GM23338 (cell line): ENCODE results near the gene KLK5.

Experiments
- EZH2 ChIP-seq: fragments of 200-600 bp; sonication (generic); IDR thresholded peaks from one replicate; pipeline ENCODE4 v1.8.0; 2017; ENCODE audit warnings: antibody characterized with exemption, mild to moderate bottlenecking, low read depth; ENCODE audit not compliant: unreplicated experiment
- EZH2phosphoT487 ChIP-seq: fragments of 200-600 bp; sonication (generic); IDR thresholded peaks from one replicate; pipeline ENCODE4 v1.8.1; 2018; ENCODE audit warnings: antibody characterized with exemption; ENCODE audit not compliant: unreplicated experiment
- POLR2AphosphoS5 ChIP-seq: IDR thresholded peaks from 2 replicates; pipeline ENCODE4 v1.6.1; 2016; ENCODE audit warnings: antibody characterized with exemption, low read depth
- STAT1 ChIP-seq: IDR thresholded peaks from one replicate; pipeline ENCODE4 v1.6.1; 2016; ENCODE audit warnings: antibody characterized with exemption; ENCODE audit not compliant: unreplicated experiment
- TF ChIP-seq, protein P1 (sequence below), 2 experiments: fragments of 200-600 bp in 1 of 2; sonication (generic) in 1 of 2; conservative IDR thresholded peaks; 2 replicates each; pipeline versions ENCODE4 v1.5.1 to v1.6.1; 2016 to 2017; ENCODE audit warnings: antibody characterized with exemption in 2 of 2, low read depth in 2 of 2, mild to moderate bottlenecking in 2 of 2, moderate library complexity in 1 of 2
- TF ChIP-seq, protein P2 (sequence below): IDR thresholded peaks from 2 replicates; pipeline ENCODE4 v1.6.1; 2016; ENCODE audit warnings: antibody characterized with exemption
- TF ChIP-seq, protein P3 (sequence below): IDR thresholded peaks from one replicate; pipeline ENCODE4 v1.6.1; 2018; ENCODE audit warnings: antibody characterized with exemption; ENCODE audit not compliant: unreplicated experiment

DNA sequence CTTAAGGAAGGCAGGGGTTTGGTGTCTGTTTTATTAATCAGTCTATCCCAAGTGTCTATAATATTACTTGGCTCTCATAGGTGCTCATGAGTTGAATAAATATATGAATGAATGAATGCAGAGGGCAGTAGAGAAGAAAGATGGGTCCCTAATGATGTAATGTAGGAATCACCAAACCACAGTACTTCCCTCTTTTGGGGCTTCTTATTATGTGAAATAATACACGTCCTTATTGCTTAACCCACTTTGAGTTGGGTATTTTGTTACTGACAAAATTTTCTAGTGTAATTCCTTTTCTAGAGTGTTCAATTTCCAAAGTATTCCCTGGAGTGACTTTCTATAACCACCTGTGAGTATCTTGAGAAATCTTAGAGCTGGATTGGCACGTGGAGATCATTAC, 13.2 kb downstream of the KLK5 start:
- TF ChIP-seq, protein P1, sequence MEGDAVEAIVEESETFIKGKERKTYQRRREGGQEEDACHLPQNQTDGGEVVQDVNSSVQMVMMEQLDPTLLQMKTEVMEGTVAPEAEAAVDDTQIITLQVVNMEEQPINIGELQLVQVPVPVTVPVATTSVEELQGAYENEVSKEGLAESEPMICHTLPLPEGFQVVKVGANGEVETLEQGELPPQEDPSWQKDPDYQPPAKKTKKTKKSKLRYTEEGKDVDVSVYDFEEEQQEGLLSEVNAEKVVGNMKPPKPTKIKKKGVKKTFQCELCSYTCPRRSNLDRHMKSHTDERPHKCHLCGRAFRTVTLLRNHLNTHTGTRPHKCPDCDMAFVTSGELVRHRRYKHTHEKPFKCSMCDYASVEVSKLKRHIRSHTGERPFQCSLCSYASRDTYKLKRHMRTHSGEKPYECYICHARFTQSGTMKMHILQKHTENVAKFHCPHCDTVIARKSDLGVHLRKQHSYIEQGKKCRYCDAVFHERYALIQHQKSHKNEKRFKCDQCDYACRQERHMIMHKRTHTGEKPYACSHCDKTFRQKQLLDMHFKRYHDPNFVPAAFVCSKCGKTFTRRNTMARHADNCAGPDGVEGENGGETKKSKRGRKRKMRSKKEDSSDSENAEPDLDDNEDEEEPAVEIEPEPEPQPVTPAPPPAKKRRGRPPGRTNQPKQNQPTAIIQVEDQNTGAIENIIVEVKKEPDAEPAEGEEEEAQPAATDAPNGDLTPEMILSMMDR (conservative IDR thresholded peaks at IDR 0.05; ENCODE audit: low read depth in 2 of 2), result no peak
- TF ChIP-seq POLR2AphosphoS5 (no peak), EZH2 (no peak), EZH2phosphoT487 (no peak), STAT1 (no peak)
- TF ChIP-seq, protein P2, sequence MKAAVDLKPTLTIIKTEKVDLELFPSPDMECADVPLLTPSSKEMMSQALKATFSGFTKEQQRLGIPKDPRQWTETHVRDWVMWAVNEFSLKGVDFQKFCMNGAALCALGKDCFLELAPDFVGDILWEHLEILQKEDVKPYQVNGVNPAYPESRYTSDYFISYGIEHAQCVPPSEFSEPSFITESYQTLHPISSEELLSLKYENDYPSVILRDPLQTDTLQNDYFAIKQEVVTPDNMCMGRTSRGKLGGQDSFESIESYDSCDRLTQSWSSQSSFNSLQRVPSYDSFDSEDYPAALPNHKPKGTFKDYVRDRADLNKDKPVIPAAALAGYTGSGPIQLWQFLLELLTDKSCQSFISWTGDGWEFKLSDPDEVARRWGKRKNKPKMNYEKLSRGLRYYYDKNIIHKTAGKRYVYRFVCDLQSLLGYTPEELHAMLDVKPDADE, result no peak
- TF ChIP-seq, protein P3, sequence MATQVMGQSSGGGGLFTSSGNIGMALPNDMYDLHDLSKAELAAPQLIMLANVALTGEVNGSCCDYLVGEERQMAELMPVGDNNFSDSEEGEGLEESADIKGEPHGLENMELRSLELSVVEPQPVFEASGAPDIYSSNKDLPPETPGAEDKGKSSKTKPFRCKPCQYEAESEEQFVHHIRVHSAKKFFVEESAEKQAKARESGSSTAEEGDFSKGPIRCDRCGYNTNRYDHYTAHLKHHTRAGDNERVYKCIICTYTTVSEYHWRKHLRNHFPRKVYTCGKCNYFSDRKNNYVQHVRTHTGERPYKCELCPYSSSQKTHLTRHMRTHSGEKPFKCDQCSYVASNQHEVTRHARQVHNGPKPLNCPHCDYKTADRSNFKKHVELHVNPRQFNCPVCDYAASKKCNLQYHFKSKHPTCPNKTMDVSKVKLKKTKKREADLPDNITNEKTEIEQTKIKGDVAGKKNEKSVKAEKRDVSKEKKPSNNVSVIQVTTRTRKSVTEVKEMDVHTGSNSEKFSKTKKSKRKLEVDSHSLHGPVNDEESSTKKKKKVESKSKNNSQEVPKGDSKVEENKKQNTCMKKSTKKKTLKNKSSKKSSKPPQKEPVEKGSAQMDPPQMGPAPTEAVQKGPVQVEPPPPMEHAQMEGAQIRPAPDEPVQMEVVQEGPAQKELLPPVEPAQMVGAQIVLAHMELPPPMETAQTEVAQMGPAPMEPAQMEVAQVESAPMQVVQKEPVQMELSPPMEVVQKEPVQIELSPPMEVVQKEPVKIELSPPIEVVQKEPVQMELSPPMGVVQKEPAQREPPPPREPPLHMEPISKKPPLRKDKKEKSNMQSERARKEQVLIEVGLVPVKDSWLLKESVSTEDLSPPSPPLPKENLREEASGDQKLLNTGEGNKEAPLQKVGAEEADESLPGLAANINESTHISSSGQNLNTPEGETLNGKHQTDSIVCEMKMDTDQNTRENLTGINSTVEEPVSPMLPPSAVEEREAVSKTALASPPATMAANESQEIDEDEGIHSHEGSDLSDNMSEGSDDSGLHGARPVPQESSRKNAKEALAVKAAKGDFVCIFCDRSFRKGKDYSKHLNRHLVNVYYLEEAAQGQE, result no peak
